OCI-LY7 (cell line): ENCODE measurements around the gene FBXL22. TPM values are rescaled to one million over a fixed set of nuclear protein-coding genes. Genes with fewer than 3 reads are reported as not detected.

ENCODE experiments used
- BruUV-seq: library from RNA; stranded (reverse); fragments of 400-500 nt; replicated peaks from 2 replicates; lab custom pipeline; 2021; lab: Mats Ljungman, UMichigan
- CTCF ChIA-PET: fragments of 300-600 bp; sonication (Branson Sonifier 250); formaldehyde crosslinking; loops from one replicate; lab custom pipeline; 2022; ENCODE audit warnings: antibody characterized with exemption; ENCODE audit not compliant: unreplicated experiment; lab: Charles Lee
- POLR2A ChIA-PET: fragments of 300-600 bp; sonication (Branson Sonifier 250); formaldehyde crosslinking; loops from one replicate; lab custom pipeline; 2022; ENCODE audit warnings: antibody characterized with exemption; lab: Charles Lee
- DNase-seq: peaks from one replicate; pipeline ENCODE4 v3.0.0-alpha.2; 2015; ENCODE audit warnings: low spot score
- H2AFZ ChIP-seq: fragments of 200-600 bp; sonication (generic), shearing (Covaris generic); 2 replicates; pipeline ENCODE4 v1.6.1; 2014; ENCODE audit warnings: mild to moderate bottlenecking, antibody characterized with exemption, low read length, moderate library complexity
- H3K27ac ChIP-seq: fragments of 200-600 bp; sonication (generic); 2 replicates; pipeline ENCODE4 v1.5.1; 2014; ENCODE audit warnings: mixed run types, low read depth, mild to moderate bottlenecking, moderate library complexity, low read length, inconsistent platforms; ENCODE audit not compliant: poor library complexity, severe bottlenecking
- H3K36me3 ChIP-seq: fragments of 200-600 bp; sonication (generic); 2 replicates; pipeline ENCODE4 v1.6.1; 2014; ENCODE audit warnings: mild to moderate bottlenecking, antibody characterized with exemption, low read length, moderate library complexity, mixed read lengths; ENCODE audit not compliant: insufficient read depth
- H3K4me1 ChIP-seq: fragments of 200-600 bp; sonication (generic); 2 replicates; pipeline ENCODE4 v1.5.1; 2014; ENCODE audit warnings: mild to moderate bottlenecking, low read length; ENCODE audit not compliant: insufficient read depth, poor library complexity, severe bottlenecking
- H3K4me2 ChIP-seq: fragments of 200-600 bp; sonication (generic); 2 replicates; pipeline ENCODE4 v1.6.1; 2014; ENCODE audit warnings: mild to moderate bottlenecking, low read length
- H3K4me3 ChIP-seq: fragments of 200-600 bp; sonication (generic); 2 replicates; pipeline ENCODE4 v1.5.1; 2014; ENCODE audit warnings: mild to moderate bottlenecking, low read depth, low read length; ENCODE audit not compliant: poor library complexity, severe bottlenecking
- H3K79me2 ChIP-seq: fragments of 200-600 bp; sonication (generic); 2 replicates; pipeline ENCODE4 v1.6.1; 2016; ENCODE audit warnings: low read depth, mild to moderate bottlenecking, low read length, moderate library complexity, mixed read lengths; ENCODE audit not compliant: insufficient read depth
- H3K9me2 ChIP-seq: fragments of 200-600 bp; sonication (generic); 2 replicates; pipeline ENCODE4 v1.6.1; 2016; ENCODE audit warnings: mild to moderate bottlenecking, low read length, mixed read lengths; ENCODE audit not compliant: insufficient read depth
- H3K9me3 ChIP-seq: fragments of 200-600 bp; sonication (generic); 2 replicates; pipeline ENCODE4 v1.6.1; 2014; ENCODE audit warnings: mild to moderate bottlenecking, mixed run types, low read length, mixed read lengths
- H4K20me1 ChIP-seq: fragments of 200-600 bp; sonication (generic); 2 replicates; pipeline ENCODE4 v1.6.1; 2014; ENCODE audit warnings: mild to moderate bottlenecking, antibody characterized with exemption, low read length, moderate library complexity, mixed read lengths; ENCODE audit not compliant: insufficient read depth
- CTCF ChIP-seq: fragments of 200-600 bp; sonication (generic); conservative IDR thresholded peaks from 2 replicates; pipeline ENCODE4 v1.5.1; 2014; ENCODE audit warnings: mild to moderate bottlenecking, antibody characterized with exemption, low read length, moderate library complexity, mixed read lengths
- EZH2phosphoT487 ChIP-seq: fragments of 200-600 bp; sonication (generic); IDR thresholded peaks from 2 replicates; pipeline ENCODE4 v1.6.1; 2018; ENCODE audit warnings: low read depth, borderline replicate concordance, mild to moderate bottlenecking, mixed run types, antibody characterized with exemption, low read length, moderate library complexity, mixed read lengths
- intact Hi-C: fragments of 100-400 bp; cut with micrococcal nuclease; formaldehyde crosslinking; loops from one replicate; pipeline ENCODE4 v1.10.0; 2022; ENCODE audit not compliant: unreplicated experiment
- total RNA-seq, 2 experiments: library from RNA; depleted of rRNA in 1 of 2; stranded (reverse); fragments of >200 nt in 1 of 2; shearing (Covaris generic) in 1 of 2; gene quantifications; 2 replicates each; pipeline ENCODE4 v1.2.3, GENCODE V29; 2014 to 2022

Gene FBXL22
- total RNA-seq, 2 experiments from 2014 or later: 0.19 TPM; not detected in 1

GRCh38 chr15:63630036-63630751 is 33.0 kb downstream of the FBXL22 start:
- H2AFZ ChIP-seq: no peak overlapping the region
- POLR2A ChIA-PET: no interaction called here
- H3K9me2 ChIP-seq: no peaks in the 10 kb centered on the region
- TF ChIP-seq CTCF (no peak), EZH2phosphoT487 (no peak)
- no peak overlapping the region for H3K4me3 ChIP-seq
- no peak for DNase-seq
- intact Hi-C loops: no loop called here
- H3K4me1 ChIP-seq: peaks cover 12% of the 10 kb centered on the region
- no peak overlapping the region for H3K4me2 ChIP-seq
- H3K36me3 ChIP-seq: peaks cover 87% of the 10 kb centered on the region
- no peaks in the 10 kb centered on the region for H3K79me2 ChIP-seq
- H4K20me1 ChIP-seq: no peaks in the 10 kb centered on the region
- no peaks in the 10 kb centered on the region for H3K9me3 ChIP-seq
- CTCF ChIA-PET: no interaction called here
- BruUV-seq: no TSS peak
- H3K27ac ChIP-seq: no peak overlapping the region

DNA sequence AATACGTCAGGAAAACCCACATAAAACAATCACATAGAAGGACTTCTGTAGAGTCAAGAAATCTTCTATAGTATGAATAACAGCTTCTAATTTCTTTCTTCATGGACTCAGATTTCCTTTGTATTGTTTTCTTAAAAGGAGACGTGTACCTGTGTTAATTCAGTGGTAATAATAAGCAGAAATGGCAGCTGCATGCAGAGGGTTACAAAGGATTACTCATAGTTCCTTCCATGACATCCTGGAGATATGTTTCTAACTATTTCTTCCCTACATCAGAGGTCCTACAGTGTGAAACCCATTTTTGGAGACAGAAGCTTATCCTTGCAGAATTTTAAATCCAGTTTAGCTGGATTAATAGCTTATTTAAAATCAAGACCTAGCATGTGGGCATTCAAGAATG is 36.1 kb downstream of the FBXL22 start:
- ChIA-PET CTCF (no interaction called here), POLR2A (interaction anchor here (1.0 kb wide), 1 partner anchor 46 kb away, joined by 3 read pairs; no protein-coding TSS in a partner anchor)
- Histone ChIP-seq H3K4me1 (peaks cover 4% of the 10 kb centered on the region), H3K9me3 (no peaks in the 10 kb centered on the region), H3K36me3 (peaks cover 81% of the 10 kb centered on the region), H3K4me3 (no peak overlapping the region), H2AFZ (no peak overlapping the region), H3K79me2 (no peaks in the 10 kb centered on the region), H3K27ac (no peak overlapping the region), H3K4me2 (no peak overlapping the region), H4K20me1 (no peaks in the 10 kb centered on the region), H3K9me2 (no peaks in the 10 kb centered on the region)
- no peak for DNase-seq
- intact Hi-C loops: no loop called here
- TF ChIP-seq EZH2phosphoT487 (no peak), CTCF (no peak)
- BruUV-seq: no TSS peak

- no peak overlapping the region for H3K27ac ChIP-seq
- H3K79me2 ChIP-seq: no peaks in the 10 kb centered on the region
- H3K9me3 ChIP-seq: no peaks in the 10 kb centered on the region
- no peak for DNase-seq
- no peaks in the 10 kb centered on the region for H3K9me2 ChIP-seq
- H4K20me1 ChIP-seq: no peaks in the 10 kb centered on the region
- H2AFZ ChIP-seq: no peak overlapping the region
- ChIA-PET CTCF (interaction anchor here (0.5 kb wide), 1 partner anchor 167 kb away, joined by 4 read pairs; no protein-coding TSS in a partner anchor), POLR2A (interaction anchor here (0.7 kb wide), 1 partner anchor 1392 kb away, joined by 3 read pairs; no protein-coding TSS in a partner anchor)
- TF ChIP-seq EZH2phosphoT487 (no peak), CTCF (no peak)
- peaks cover 79% of the 10 kb centered on the region for H3K36me3 ChIP-seq
- peaks cover 4% of the 10 kb centered on the region for H3K4me1 ChIP-seq
- intact Hi-C loops: no loop called here
- no peak overlapping the region for H3K4me2 ChIP-seq
- no TSS peak for BruUV-seq
- no peak overlapping the region for H3K4me3 ChIP-seq
Observed at GRCh38 chr15:63634154-63634553, 37.0 kb downstream of the FBXL22 start.
